ENCODE measurements around the gene FBXO27. TPM values are rescaled to one million over a fixed set of nuclear protein-coding genes. Genes with fewer than 3 reads are reported as not detected.
A peak's percentile ranks its signal among the peaks of the same experiment; 100 is the strongest.

Gene FBXO27
- total and polyA plus RNA-seq, 2 of the 13 experiments (the other 11 are each of a cell fraction or from before 2014, with no cell fraction given) = 0.15 to 2.8 TPM

DNA sequence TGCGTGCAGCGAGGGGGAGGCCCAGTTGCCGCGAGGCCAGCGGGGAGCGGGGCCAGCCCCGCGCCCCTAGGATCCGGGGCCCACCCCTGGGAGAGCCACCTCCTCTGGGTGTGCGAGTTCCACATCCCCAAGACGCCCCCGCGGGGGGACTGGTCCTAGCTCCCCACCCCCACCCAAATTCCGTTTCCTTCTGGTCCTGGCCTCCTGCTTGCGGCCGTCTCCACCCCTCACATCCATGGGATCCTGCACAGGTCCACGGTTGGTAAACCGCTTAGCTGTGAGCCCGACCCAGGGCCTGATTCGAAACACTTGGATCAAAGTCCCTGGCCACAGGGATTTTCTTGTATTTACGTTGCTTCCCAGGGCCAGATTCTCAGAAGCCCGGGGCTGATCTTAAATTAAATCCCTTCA, 56.5 kb downstream of the FBXO27 start (continued):
- TF ChIP-seq, protein P1, sequence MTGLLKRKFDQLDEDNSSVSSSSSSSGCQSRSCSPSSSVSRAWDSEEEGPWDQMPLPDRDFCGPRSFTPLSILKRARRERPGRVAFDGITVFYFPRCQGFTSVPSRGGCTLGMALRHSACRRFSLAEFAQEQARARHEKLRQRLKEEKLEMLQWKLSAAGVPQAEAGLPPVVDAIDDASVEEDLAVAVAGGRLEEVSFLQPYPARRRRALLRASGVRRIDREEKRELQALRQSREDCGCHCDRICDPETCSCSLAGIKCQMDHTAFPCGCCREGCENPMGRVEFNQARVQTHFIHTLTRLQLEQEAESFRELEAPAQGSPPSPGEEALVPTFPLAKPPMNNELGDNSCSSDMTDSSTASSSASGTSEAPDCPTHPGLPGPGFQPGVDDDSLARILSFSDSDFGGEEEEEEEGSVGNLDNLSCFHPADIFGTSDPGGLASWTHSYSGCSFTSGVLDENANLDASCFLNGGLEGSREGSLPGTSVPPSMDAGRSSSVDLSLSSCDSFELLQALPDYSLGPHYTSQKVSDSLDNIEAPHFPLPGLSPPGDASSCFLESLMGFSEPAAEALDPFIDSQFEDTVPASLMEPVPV (CRISPR knock-in tag; IDR thresholded peaks at IDR 0.05) = no peak
- TF ChIP-seq, protein P2, sequence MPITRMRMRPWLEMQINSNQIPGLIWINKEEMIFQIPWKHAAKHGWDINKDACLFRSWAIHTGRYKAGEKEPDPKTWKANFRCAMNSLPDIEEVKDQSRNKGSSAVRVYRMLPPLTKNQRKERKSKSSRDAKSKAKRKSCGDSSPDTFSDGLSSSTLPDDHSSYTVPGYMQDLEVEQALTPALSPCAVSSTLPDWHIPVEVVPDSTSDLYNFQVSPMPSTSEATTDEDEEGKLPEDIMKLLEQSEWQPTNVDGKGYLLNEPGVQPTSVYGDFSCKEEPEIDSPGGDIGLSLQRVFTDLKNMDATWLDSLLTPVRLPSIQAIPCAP (CRISPR knock-in tag; IDR thresholded peaks at IDR 0.05; ENCODE audit: low read depth) = no peak
- TF ChIP-seq ISX (CRISPR knock-in tag; conservative IDR thresholded peaks at IDR 0.05) (no peak), ZNF292 (CRISPR knock-in tag; IDR thresholded peaks at IDR 0.05; ENCODE audit: borderline replicate concordance, low read depth) (no peak), SRSF1 (optimal IDR thresholded peaks at IDR 0.05; ENCODE audit: low read depth, low read length) (peak; percentile 72), SMC3 (IDR thresholded peaks at IDR 0.05; ENCODE audit: low read length) (no peak), JUNB (CRISPR knock-in tag; IDR thresholded peaks at IDR 0.05; ENCODE audit: borderline replicate concordance) (no peak), ARNT (IDR thresholded peaks at IDR 0.05) (no peak), NR2F2 (IDR thresholded peaks at IDR 0.05; ENCODE audit: borderline replicate concordance, low read depth) (no peak), ZNF484 (CRISPR knock-in tag; IDR thresholded peaks at IDR 0.05; ENCODE audit: borderline replicate concordance, low read depth) (no peak), GATAD1 (CRISPR knock-in tag; IDR thresholded peaks at IDR 0.05) (0 out of 2 replicates have a peak, but pooled peaks have one; percentile 4), FIP1L1 (IDR thresholded peaks at IDR 0.05; ENCODE audit: borderline replicate concordance, insufficient read depth, low read depth, low read length) (no peak), ZNF792 (CRISPR knock-in tag; IDR thresholded peaks at IDR 0.05) (0 out of 2 replicates have a peak, but pooled peaks have one; percentile 4), KLF15 (CRISPR knock-in tag; IDR thresholded peaks at IDR 0.05; ENCODE audit: borderline replicate concordance) (no peak), RBM39 (IDR thresholded peaks at IDR 0.05; ENCODE audit: low read depth, low read length, poor library complexity, severe bottlenecking) (no peak), ZFY (CRISPR knock-in tag; IDR thresholded peaks at IDR 0.05) (no peak), FOXA3 (CRISPR knock-in tag; IDR thresholded peaks at IDR 0.05) (no peak)
- TF ChIP-seq, protein P3, sequence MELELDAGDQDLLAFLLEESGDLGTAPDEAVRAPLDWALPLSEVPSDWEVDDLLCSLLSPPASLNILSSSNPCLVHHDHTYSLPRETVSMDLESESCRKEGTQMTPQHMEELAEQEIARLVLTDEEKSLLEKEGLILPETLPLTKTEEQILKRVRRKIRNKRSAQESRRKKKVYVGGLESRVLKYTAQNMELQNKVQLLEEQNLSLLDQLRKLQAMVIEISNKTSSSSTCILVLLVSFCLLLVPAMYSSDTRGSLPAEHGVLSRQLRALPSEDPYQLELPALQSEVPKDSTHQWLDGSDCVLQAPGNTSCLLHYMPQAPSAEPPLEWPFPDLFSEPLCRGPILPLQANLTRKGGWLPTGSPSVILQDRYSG (CRISPR knock-in tag; IDR thresholded peaks at IDR 0.05) = no peak
- TF ChIP-seq, protein P4, sequence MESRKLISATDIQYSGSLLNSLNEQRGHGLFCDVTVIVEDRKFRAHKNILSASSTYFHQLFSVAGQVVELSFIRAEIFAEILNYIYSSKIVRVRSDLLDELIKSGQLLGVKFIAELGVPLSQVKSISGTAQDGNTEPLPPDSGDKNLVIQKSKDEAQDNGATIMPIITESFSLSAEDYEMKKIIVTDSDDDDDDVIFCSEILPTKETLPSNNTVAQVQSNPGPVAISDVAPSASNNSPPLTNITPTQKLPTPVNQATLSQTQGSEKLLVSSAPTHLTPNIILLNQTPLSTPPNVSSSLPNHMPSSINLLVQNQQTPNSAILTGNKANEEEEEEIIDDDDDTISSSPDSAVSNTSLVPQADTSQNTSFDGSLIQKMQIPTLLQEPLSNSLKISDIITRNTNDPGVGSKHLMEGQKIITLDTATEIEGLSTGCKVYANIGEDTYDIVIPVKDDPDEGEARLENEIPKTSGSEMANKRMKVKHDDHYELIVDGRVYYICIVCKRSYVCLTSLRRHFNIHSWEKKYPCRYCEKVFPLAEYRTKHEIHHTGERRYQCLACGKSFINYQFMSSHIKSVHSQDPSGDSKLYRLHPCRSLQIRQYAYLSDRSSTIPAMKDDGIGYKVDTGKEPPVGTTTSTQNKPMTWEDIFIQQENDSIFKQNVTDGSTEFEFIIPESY (CRISPR knock-in tag; IDR thresholded peaks at IDR 0.05) = no peak
- TF ChIP-seq, protein P5, sequence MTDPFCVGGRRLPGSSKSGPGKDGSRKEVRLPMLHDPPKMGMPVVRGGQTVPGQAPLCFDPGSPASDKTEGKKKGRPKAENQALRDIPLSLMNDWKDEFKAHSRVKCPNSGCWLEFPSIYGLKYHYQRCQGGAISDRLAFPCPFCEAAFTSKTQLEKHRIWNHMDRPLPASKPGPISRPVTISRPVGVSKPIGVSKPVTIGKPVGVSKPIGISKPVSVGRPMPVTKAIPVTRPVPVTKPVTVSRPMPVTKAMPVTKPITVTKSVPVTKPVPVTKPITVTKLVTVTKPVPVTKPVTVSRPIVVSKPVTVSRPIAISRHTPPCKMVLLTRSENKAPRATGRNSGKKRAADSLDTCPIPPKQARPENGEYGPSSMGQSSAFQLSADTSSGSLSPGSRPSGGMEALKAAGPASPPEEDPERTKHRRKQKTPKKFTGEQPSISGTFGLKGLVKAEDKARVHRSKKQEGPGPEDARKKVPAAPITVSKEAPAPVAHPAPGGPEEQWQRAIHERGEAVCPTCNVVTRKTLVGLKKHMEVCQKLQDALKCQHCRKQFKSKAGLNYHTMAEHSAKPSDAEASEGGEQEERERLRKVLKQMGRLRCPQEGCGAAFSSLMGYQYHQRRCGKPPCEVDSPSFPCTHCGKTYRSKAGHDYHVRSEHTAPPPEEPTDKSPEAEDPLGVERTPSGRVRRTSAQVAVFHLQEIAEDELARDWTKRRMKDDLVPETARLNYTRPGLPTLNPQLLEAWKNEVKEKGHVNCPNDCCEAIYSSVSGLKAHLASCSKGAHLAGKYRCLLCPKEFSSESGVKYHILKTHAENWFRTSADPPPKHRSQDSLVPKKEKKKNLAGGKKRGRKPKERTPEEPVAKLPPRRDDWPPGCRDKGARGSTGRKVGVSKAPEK (CRISPR knock-in tag; IDR thresholded peaks at IDR 0.05; ENCODE audit: borderline replicate concordance) = no peak
